K562 (cell line): ENCODE results near the gene NUAK2.

Experiments
- ATF2 ChIP-seq: sonication (generic); formaldehyde crosslinking; IDR thresholded peaks from 2 replicates; pipeline ENCODE4 v1.8.1; 2022; ENCODE audit warnings: missing genetic modification reagents
- CTCF ChIP-seq, 3 experiments: IDR thresholded peaks in 2 of 3; conservative IDR thresholded peaks in 1 of 3; 2 replicates each; pipeline ENCODE4 v1.5.1; 2011 to 2012; ENCODE audit warnings: low read length in 3 of 3, mild to moderate bottlenecking in 3 of 3, control low read depth in 2 of 3, improper control_type of control experiment in 1 of 3, inconsistent platforms in 1 of 3, low read depth in 1 of 3, mixed read lengths in 1 of 3, moderate library complexity in 1 of 3; ENCODE audit not compliant: insufficient read depth in 2 of 3
- HMG20B ChIP-seq: fragments of 250-450 bp; sonication (Bioruptor Pico); IDR thresholded peaks from 2 replicates; pipeline ENCODE4 v1.5.0; 2021; ENCODE audit warnings: mild to moderate bottlenecking
- JUNB ChIP-seq: fragments of 450-650 bp; formaldehyde crosslinking; conservative IDR thresholded peaks from 2 replicates; pipeline ENCODE4 v1.4.0; 2020; ENCODE audit warnings: mild to moderate bottlenecking
- MAFG ChIP-seq: fragments of 450-650 bp; conservative IDR thresholded peaks from 2 replicates; pipeline ENCODE4 v1.6.1; 2016; ENCODE audit warnings: missing genetic modification characterization, missing compliant biosample characterization
- NCOA2 ChIP-seq, 2 experiments: fragments of 450-650 bp; IDR thresholded peaks; 2 replicates each; pipeline ENCODE4 v1.6.1; 2018; ENCODE audit warnings: mild to moderate bottlenecking in 2 of 2, moderate library complexity in 1 of 2; ENCODE audit not compliant: partially characterized antibody in 2 of 2
- RAD21 ChIP-seq, 2 experiments: fragments of 250-450 bp in 1 of 2; fragments of 450-650 bp in 1 of 2; sonication (Bioruptor Pico) in 1 of 2; formaldehyde crosslinking in 1 of 2; IDR thresholded peaks in 1 of 2; conservative IDR thresholded peaks in 1 of 2; 2 replicates each; pipeline versions ENCODE4 v1.4.0 to v1.8.0; 2020 to 2022; ENCODE audit warnings: mild to moderate bottlenecking in 2 of 2, moderate library complexity in 1 of 2
- RBM15 ChIP-seq: fragments of 200-400 bp; formaldehyde crosslinking; IDR thresholded peaks from 2 replicates; pipeline ENCODE4 v1.6.1; 2018; ENCODE audit warnings: mild to moderate bottlenecking, low read length, moderate library complexity; ENCODE audit not compliant: insufficient read depth
- SP1 ChIP-seq: sonication (generic); formaldehyde crosslinking; IDR thresholded peaks from 2 replicates; pipeline ENCODE4 v1.8.1; 2022; ENCODE audit warnings: mild to moderate bottlenecking, missing genetic modification reagents
- TARDBP ChIP-seq: fragments of 450-650 bp; IDR thresholded peaks from 2 replicates; pipeline ENCODE4 v1.6.1; 2016
- TCF7 ChIP-seq: sonication (generic); IDR thresholded peaks from 2 replicates; pipeline ENCODE4 v1.6.1; 2016; ENCODE audit warnings: antibody characterized with exemption, borderline replicate concordance
- TFE3 ChIP-seq: fragments of 450-650 bp; formaldehyde crosslinking; IDR thresholded peaks from 2 replicates; pipeline ENCODE4 v1.4.0; 2020; ENCODE audit warnings: mild to moderate bottlenecking, mixed read lengths
- ZBTB5 ChIP-seq: fragments of 450-650 bp; IDR thresholded peaks from 2 replicates; pipeline ENCODE4 v1.6.1; 2017; ENCODE audit warnings: antibody characterized with exemption

GRCh38 chr1:205300149-205300548 is 21.4 kb downstream of the NUAK2 start:
- no peak for TF ChIP-seq TARDBP
- TF ChIP-seq HMG20B (CRISPR knock-in tag), result no peak
- no peak for TF ChIP-seq TCF7
- TF ChIP-seq JUNB, result no peak
- no peak for TF ChIP-seq CTCF (IDR thresholded peaks at IDR 0.05 in 2 of 3, conservative IDR thresholded peaks at IDR 0.05 in 1 of 3; ENCODE audit: insufficient read depth in 2 of 3, low read depth in 1 of 3, low read length in 3 of 3)
- TF ChIP-seq ATF2 (CRISPR knock-in tag), result no peak
- TF ChIP-seq RAD21 (CRISPR knock-in tag; conservative IDR thresholded peaks at IDR 0.05 in 1 of 2, IDR thresholded peaks at IDR 0.05 in 1 of 2), result no peak
- no peak for TF ChIP-seq NCOA2 (IDR thresholded peaks at IDR 0.05; ENCODE audit: partially characterized antibody in 2 of 2)
- TF ChIP-seq TFE3 (CRISPR knock-in tag), result no peak
- no peak for TF ChIP-seq SP1 (CRISPR knock-in tag)
- no peak for TF ChIP-seq ZBTB5
- TF ChIP-seq RBM15, result no peak
- TF ChIP-seq MAFG (tag), result no peak
